HEK293 (cell line): ENCODE data around the gene RNU2-63P.

ENCODE experiments used
- CTCF ChIA-PET: fragments of 350-600 bp; formaldehyde crosslinking; extraction: SDS; loops from one replicate; lab custom pipeline; 2021; ENCODE audit warnings: antibody characterized with exemption; lab: Yijun Ruan, JAX
- POLR2A ChIA-PET: fragments of 300-600 bp; formaldehyde crosslinking; extraction: SDS; loops from one replicate; lab custom pipeline; 2020; ENCODE audit warnings: antibody characterized with exemption, inconsistent platforms; lab: Yijun Ruan, JAX
- H3K27ac ChIP-seq: fragments of 200-500 bp; sonication (Bioruptor generic); 2 replicates; pipeline ENCODE4 v1.5.1; 2014; ENCODE audit warnings: low read depth, low read length, control low read depth, inconsistent platforms; ENCODE audit errors: extremely low read depth
- H3K36me3 ChIP-seq, 2 experiments: fragments of 200-500 bp in 1 of 2; sonication (Bioruptor generic) in 1 of 2; 1 replicate in 1 of 2; 2 replicates in 1 of 2; pipeline ENCODE4 v1.5.1; 2014 to 2017; ENCODE audit warnings: inconsistent platforms in 2 of 2, low read length in 2 of 2; ENCODE audit not compliant: control insufficient read depth in 2 of 2, insufficient read depth in 1 of 2
- H3K4me1 ChIP-seq: fragments of 200-500 bp; sonication (Bioruptor generic); 2 replicates; pipeline ENCODE4 v1.5.1; 2014; ENCODE audit warnings: mild to moderate bottlenecking, low read length, inconsistent platforms; ENCODE audit not compliant: control insufficient read depth, insufficient read depth
- H3K4me3 ChIP-seq: 2 replicates; pipeline ENCODE4 v1.5.1; 2011; ENCODE audit warnings: low read depth, mild to moderate bottlenecking, control low read depth, low read length, moderate library complexity
- H3K9me3 ChIP-seq: fragments of 200-500 bp; sonication (Bioruptor generic); 2 replicates; pipeline ENCODE4 v1.5.1; 2014; ENCODE audit warnings: low read depth, low read length, inconsistent platforms; ENCODE audit not compliant: control insufficient read depth, insufficient read depth
- AEBP2 ChIP-seq: fragments of 450-650 bp; formaldehyde crosslinking; IDR thresholded peaks from 2 replicates; pipeline ENCODE4 v1.5.1; 2016; ENCODE audit warnings: missing biosample characterization, missing genetic modification characterization, borderline replicate concordance
- CTCF ChIP-seq: fragments of 450-650 bp; formaldehyde crosslinking; IDR thresholded peaks from 2 replicates; pipeline ENCODE4 v1.5.1; 2016; ENCODE audit warnings: missing biosample characterization, missing genetic modification characterization
- RBAK ChIP-seq: fragments of 450-650 bp; formaldehyde crosslinking; IDR thresholded peaks from 2 replicates; pipeline ENCODE4 v1.5.1; 2016; ENCODE audit warnings: missing biosample characterization, missing genetic modification characterization
- SP3 ChIP-seq: fragments of 450-650 bp; formaldehyde crosslinking; IDR thresholded peaks from 2 replicates; pipeline ENCODE4 v1.5.1; 2016; ENCODE audit warnings: missing biosample characterization, missing genetic modification characterization
- TSHZ1 ChIP-seq: fragments of 450-650 bp; formaldehyde crosslinking; IDR thresholded peaks from 2 replicates; pipeline ENCODE4 v1.5.1; 2016; ENCODE audit warnings: missing biosample characterization, missing genetic modification characterization, borderline replicate concordance
- ZFHX2 ChIP-seq: fragments of 450-650 bp; formaldehyde crosslinking; conservative IDR thresholded peaks from 2 replicates; pipeline ENCODE4 v1.5.1; 2016; ENCODE audit warnings: missing biosample characterization, missing genetic modification characterization
- ZFP69B ChIP-seq: fragments of 450-650 bp; formaldehyde crosslinking; IDR thresholded peaks from 2 replicates; pipeline ENCODE4 v1.5.1; 2016; ENCODE audit warnings: missing biosample characterization, missing genetic modification characterization
- ZNF121 ChIP-seq: fragments of 450-650 bp; formaldehyde crosslinking; IDR thresholded peaks from 2 replicates; pipeline ENCODE4 v1.5.1; 2016; ENCODE audit warnings: missing biosample characterization, missing genetic modification characterization
- ZNF146 ChIP-seq: fragments of 450-650 bp; formaldehyde crosslinking; IDR thresholded peaks from 2 replicates; pipeline ENCODE4 v1.5.1; 2016; ENCODE audit warnings: missing biosample characterization, missing genetic modification characterization
- ZNF175 ChIP-seq: fragments of 450-650 bp; formaldehyde crosslinking; IDR thresholded peaks from 2 replicates; pipeline ENCODE4 v1.5.1; 2016; ENCODE audit warnings: missing biosample characterization, missing genetic modification characterization
- ZNF202 ChIP-seq: fragments of 450-650 bp; formaldehyde crosslinking; IDR thresholded peaks from 2 replicates; pipeline ENCODE4 v1.5.1; 2016; ENCODE audit warnings: missing biosample characterization, missing genetic modification characterization, borderline replicate concordance
- ZNF24 ChIP-seq: fragments of 450-650 bp; formaldehyde crosslinking; IDR thresholded peaks from 2 replicates; pipeline ENCODE4 v1.5.1; 2016; ENCODE audit warnings: missing biosample characterization, missing genetic modification characterization
- ZNF416 ChIP-seq: fragments of 450-650 bp; formaldehyde crosslinking; IDR thresholded peaks from 2 replicates; pipeline ENCODE4 v1.5.1; 2016; ENCODE audit warnings: missing biosample characterization, missing genetic modification characterization
- ZNF544 ChIP-seq: fragments of 450-650 bp; formaldehyde crosslinking; IDR thresholded peaks from 2 replicates; pipeline ENCODE4 v1.5.0; 2017; ENCODE audit warnings: missing biosample characterization, missing genetic modification characterization
- ZNF654 ChIP-seq: fragments of 450-650 bp; formaldehyde crosslinking; IDR thresholded peaks from 2 replicates; pipeline ENCODE4 v1.5.1; 2016; ENCODE audit warnings: low read depth, missing biosample characterization, missing genetic modification characterization
- ZNF670 ChIP-seq: fragments of 450-650 bp; formaldehyde crosslinking; IDR thresholded peaks from 2 replicates; pipeline ENCODE4 v1.5.1; 2016; ENCODE audit warnings: missing biosample characterization, missing genetic modification characterization, low read depth
- ZNF704 ChIP-seq: fragments of 450-650 bp; formaldehyde crosslinking; IDR thresholded peaks from 2 replicates; pipeline ENCODE4 v1.5.1; 2016; ENCODE audit warnings: missing biosample characterization, missing genetic modification characterization
- ZSCAN30 ChIP-seq: fragments of 450-650 bp; IDR thresholded peaks from 2 replicates; pipeline ENCODE4 v1.5.1; 2018; ENCODE audit warnings: missing biosample characterization, mild to moderate bottlenecking, missing genetic modification characterization, moderate library complexity
- TF ChIP-seq, protein P1 (sequence below): fragments of 450-650 bp; formaldehyde crosslinking; IDR thresholded peaks from 2 replicates; pipeline ENCODE4 v1.5.1; 2016; ENCODE audit warnings: missing biosample characterization, missing genetic modification characterization
- TF ChIP-seq, protein P2 (sequence below): fragments of 450-650 bp; formaldehyde crosslinking; IDR thresholded peaks from 2 replicates; pipeline ENCODE4 v1.5.1; 2016; ENCODE audit warnings: missing biosample characterization, missing genetic modification characterization

Gene RNU2-63P

GRCh38 chr2:88061295-88061694, 44.9 kb upstream of the RNU2-63P start:
- no peaks in the 10 kb centered on the region for H3K36me3 ChIP-seq
- no peaks in the 10 kb centered on the region for H3K9me3 ChIP-seq
- ChIA-PET POLR2A (no interaction called here), CTCF (interaction anchor here (0.6 to 5.0 kb wide), 28 partner anchors 8 to 610 kb away, joined by 3 to 141 read pairs (median 8); partner anchors contain the start of gene SMYD1)
- H3K4me3 ChIP-seq, result no peak overlapping the region
- H3K4me1 ChIP-seq, result no peaks in the 10 kb centered on the region
- TF ChIP-seq ZNF202 (tag by site-specific recombination) (no peak), ZNF544 (tag by site-specific recombination) (no peak)
- TF ChIP-seq, protein P1, sequence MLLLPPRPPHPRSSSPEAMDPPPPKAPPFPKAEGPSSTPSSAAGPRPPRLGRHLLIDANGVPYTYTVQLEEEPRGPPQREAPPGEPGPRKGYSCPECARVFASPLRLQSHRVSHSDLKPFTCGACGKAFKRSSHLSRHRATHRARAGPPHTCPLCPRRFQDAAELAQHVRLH, result no peak
- TF ChIP-seq, all 188 proteins: peak for 0
- no peak overlapping the region for H3K27ac ChIP-seq

GRCh38 chr2:88060907-88061275, 44.5 kb upstream of the RNU2-63P start:
- ChIA-PET CTCF (interaction anchor here (0.6 to 5.0 kb wide), 49 partner anchors 8 to 611 kb away, joined by 3 to 141 read pairs (median 6); partner anchors contain the start of gene SMYD1), POLR2A (interaction anchor here (1.1 kb wide), 1 partner anchor 99 kb away, joined by 3 read pairs; no protein-coding TSS in a partner anchor)
- H3K4me3 ChIP-seq, result no peak overlapping the region
- H3K4me1 ChIP-seq, result no peaks in the 10 kb centered on the region; the same call in 1 of the 2 replicates
- H3K27ac ChIP-seq, result no peak overlapping the region
- TF ChIP-seq RBAK (no peak), TSHZ1 (tag by site-specific recombination) (no peak), ZFP69B (tag by site-specific recombination) (no peak), ZNF670 (no peak), ZNF175 (tag by site-specific recombination) (no peak), SP3 (tag by site-specific recombination) (no peak), ZNF704 (tag by site-specific recombination) (no peak), ZFHX2 (tag by site-specific recombination) (no peak), ZNF146 (no peak)
- TF ChIP-seq, protein P2, sequence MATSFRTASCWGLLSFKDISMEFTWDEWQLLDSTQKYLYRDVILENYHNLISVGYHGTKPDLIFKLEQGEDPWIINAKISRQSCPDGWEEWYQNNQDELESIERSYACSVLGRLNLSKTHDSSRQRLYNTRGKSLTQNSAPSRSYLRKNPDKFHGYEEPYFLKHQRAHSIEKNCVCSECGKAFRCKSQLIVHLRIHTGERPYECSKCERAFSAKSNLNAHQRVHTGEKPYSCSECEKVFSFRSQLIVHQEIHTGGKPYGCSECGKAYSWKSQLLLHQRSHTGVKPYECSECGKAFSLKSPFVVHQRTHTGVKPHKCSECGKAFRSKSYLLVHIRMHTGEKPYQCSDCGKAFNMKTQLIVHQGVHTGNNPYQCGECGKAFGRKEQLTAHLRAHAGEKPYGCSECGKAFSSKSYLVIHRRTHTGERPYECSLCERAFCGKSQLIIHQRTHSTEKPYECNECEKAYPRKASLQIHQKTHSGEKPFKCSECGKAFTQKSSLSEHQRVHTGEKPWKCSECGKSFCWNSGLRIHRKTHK (tag by site-specific recombination), result no peak
- no peaks in the 10 kb centered on the region for H3K9me3 ChIP-seq
- H3K36me3 ChIP-seq, result no peaks in the 10 kb centered on the region

GRCh38 chr2:88059979-88060906, 43.9 kb upstream of the RNU2-63P start:
- TF ChIP-seq CTCF (tag by site-specific recombination) (0 out of 2 replicates have a peak, but pooled peaks have one; percentile 34), ZNF654 (peak; percentile 69), ZNF24 (tag by site-specific recombination) (no peak), AEBP2 (tag by site-specific recombination) (no peak), ZSCAN30 (tag by site-specific recombination) (no peak), ZNF121 (tag by site-specific recombination) (no peak), ZNF416 (tag by site-specific recombination) (no peak)
- TF ChIP-seq, all 188 proteins: peak for 2
- Histone ChIP-seq H3K4me1 (no peaks in the 10 kb centered on the region; the same call in 1 of the 2 replicates), H3K4me3 (no peak overlapping the region), H3K36me3 (no peaks in the 10 kb centered on the region), H3K27ac (no peak overlapping the region), H3K9me3 (no peaks in the 10 kb centered on the region)
- ChIA-PET POLR2A (interaction anchor here (0.7 to 1.1 kb wide), 2 partner anchors 95 to 99 kb away, joined by 3 read pairs; no protein-coding TSS in a partner anchor), CTCF (interaction anchor here (0.6 to 5.0 kb wide), 52 partner anchors 9 to 611 kb away, joined by 3 to 141 read pairs (median 6); partner anchors contain the start of gene SMYD1)
